ENCODE measurements around the gene SMARCC1. TPM values are rescaled to one million over a fixed set of nuclear protein-coding genes. Genes with fewer than 3 reads are reported as not detected.

SMARCC1 gene
- total and polyA plus RNA-seq, 2 of the 4 experiments (the other 2 are of a cell fraction): 18.6 to 39.6 TPM

- H3K4me2 ChIP-seq (ENCODE audit: low read depth, low read length): no peak overlapping the region
- H2AK9ac ChIP-seq (replicated peaks; ENCODE audit: low read depth, low read length, poor library complexity): no peak overlapping the region
- ATAC-seq (ENCODE audit: low read depth) (no peak), DNase-seq (no peak)
- no peaks in the 10 kb centered on the region for H3K4me1 ChIP-seq (ENCODE audit: control insufficient read depth, insufficient read depth, low read length)
- TF ChIP-seq MAFK (IDR thresholded peaks at IDR 0.05; ENCODE audit: low read depth, low read length): no peak
- TF ChIP-seq USF2 (IDR thresholded peaks at IDR 0.05; ENCODE audit: low read depth, low read length): no peak
- TF ChIP-seq ELK1 (IDR thresholded peaks at IDR 0.05; ENCODE audit: borderline replicate concordance, low read depth, low read length): no peak
- TF ChIP-seq MXI1 (IDR thresholded peaks at IDR 0.05; ENCODE audit: borderline replicate concordance, low read depth, low read length): no peak
- no peak for TF ChIP-seq BHLHE40 (IDR thresholded peaks at IDR 0.05; ENCODE audit: low read depth, low read length)
- no peak for TF ChIP-seq FOS (IDR thresholded peaks at IDR 0.05; ENCODE audit: low read depth, low read length)
- no peak for TF ChIP-seq CEBPB (IDR thresholded peaks at IDR 0.05; ENCODE audit: low read depth, low read length)
- TF ChIP-seq CHD1 (IDR thresholded peaks at IDR 0.05; ENCODE audit: low read depth, low read length): no peak
- TF ChIP-seq NFE2L2 (IDR thresholded peaks at IDR 0.05; ENCODE audit: low read depth, low read length): no peak
- no peak for TF ChIP-seq CTCF (conservative IDR thresholded peaks at IDR 0.05; ENCODE audit: low read depth, low read length)
- no peak for TF ChIP-seq RAD21 (IDR thresholded peaks at IDR 0.05; ENCODE audit: low read length)
- no peak for TF ChIP-seq MAZ (IDR thresholded peaks at IDR 0.05; ENCODE audit: borderline replicate concordance, low read depth, low read length)
- TF ChIP-seq SMC3 (IDR thresholded peaks at IDR 0.05; ENCODE audit: low read depth, low read length): no peak
- TF ChIP-seq RFX5 (IDR thresholded peaks at IDR 0.05; ENCODE audit: low read depth, low read length): no peak
- TF ChIP-seq POLR2A (IDR thresholded peaks at IDR 0.05; ENCODE audit: low read depth, low read length): no peak
- no peak for TF ChIP-seq RCOR1 (IDR thresholded peaks at IDR 0.05; ENCODE audit: insufficient replicate concordance, low read length)
- ChIA-PET CTCF (interaction anchor here (0.6 kb wide), 1 partner anchor 9 kb away, joined by 4 read pairs; no protein-coding TSS in a partner anchor), POLR2A (ENCODE audit: unreplicated experiment) (no interaction called here)
- no peak overlapping the region for H4K8ac ChIP-seq (ENCODE audit: low read depth in 2 of 2, low read length in 2 of 2)
- H2BK5ac ChIP-seq (ENCODE audit: low read depth, low read length, poor library complexity, severe bottlenecking): no peak overlapping the region
- H3K23ac ChIP-seq (ENCODE audit: low read depth, low read length): 0 out of 2 replicates have a peak overlapping the region, but pooled peaks have one; percentile 21
- H3K18ac ChIP-seq (ENCODE audit: low read depth, low read length): no peak overlapping the region
- no TSS peak for BruUV-seq (replicated peaks)
- H3K4ac ChIP-seq (ENCODE audit: low read depth, low read length): no peak overlapping the region
- H3K56ac ChIP-seq (ENCODE audit: extremely low read depth, insufficient read depth, low read length): no peak overlapping the region
- peaks cover 13 to 36% of the 10 kb centered on the region in 2 experiments for H3K79me1 ChIP-seq (ENCODE audit: low read depth in 1 of 2, low read length in 2 of 2)
- WGBS, 2 experiments (ENCODE audit: extremely low coverage in 2 of 2, insufficient read length in 1 of 2): no CpG with 5 or more reads among the region's 2 CpGs
- H2BK15ac ChIP-seq (ENCODE audit: low read depth, low read length): no peak overlapping the region
- no peak overlapping the region for H4K5ac ChIP-seq (ENCODE audit: low read depth, low read length)
- no peaks in the 10 kb centered on the region for H3K27me3 ChIP-seq (ENCODE audit: control insufficient read depth, insufficient read depth, low read length)
- no peak overlapping the region for H3K4me3 ChIP-seq (ENCODE audit: insufficient read depth, low read depth, low read length)
- no peaks in the 10 kb centered on the region for H4K20me1 ChIP-seq (ENCODE audit: insufficient read depth, low read length)
- H3K27ac ChIP-seq (ENCODE audit: insufficient read depth, low read length): no peak overlapping the region
- no peaks in the 10 kb centered on the region for H3K9me3 ChIP-seq (ENCODE audit: control insufficient read depth, insufficient read depth, low read length)
- no peak overlapping the region for H2BK120ac ChIP-seq (ENCODE audit: low read depth, low read length)
- no peak overlapping the region for H4K91ac ChIP-seq (ENCODE audit: insufficient read depth, low read depth, low read length)
- in situ Hi-C loops (cut with MboI; ENCODE audit: low sequenced_read_pairs) (no loop called here), dilution Hi-C loops (cut with HindIII; ENCODE audit: low sequenced_read_pairs, unreplicated experiment) (no loop called here), intact Hi-C loops (cut with micrococcal nuclease) (no loop called here)
- no peak overlapping the region for H2BK20ac ChIP-seq (ENCODE audit: low read depth, low read length)
- H3K36me3 ChIP-seq (ENCODE audit: control insufficient read depth, insufficient read depth, low read length): peaks cover 27% of the 10 kb centered on the region
- no peak overlapping the region for H2AK5ac ChIP-seq (ENCODE audit: low read depth, low read length)
- no peak overlapping the region for H2AFZ ChIP-seq (replicated peaks; ENCODE audit: low read length, poor library complexity)
- no peaks in the 10 kb centered on the region for H3K9me1 ChIP-seq (ENCODE audit: insufficient read depth, low read length)
- H3K9ac ChIP-seq (ENCODE audit: low read depth, low read length): no peak overlapping the region
- no peak overlapping the region for H3K14ac ChIP-seq (replicated peaks; ENCODE audit: low read depth, low read length)
These were observed 58.8 kb downstream of the SMARCC1 start for GRCh38 chr3:47722859-47723258.
